ENCODE data around the gene RRBP1.
A peak's percentile ranks its signal among the peaks of the same experiment; 100 is the strongest.

The RRBP1 gene

DNA sequence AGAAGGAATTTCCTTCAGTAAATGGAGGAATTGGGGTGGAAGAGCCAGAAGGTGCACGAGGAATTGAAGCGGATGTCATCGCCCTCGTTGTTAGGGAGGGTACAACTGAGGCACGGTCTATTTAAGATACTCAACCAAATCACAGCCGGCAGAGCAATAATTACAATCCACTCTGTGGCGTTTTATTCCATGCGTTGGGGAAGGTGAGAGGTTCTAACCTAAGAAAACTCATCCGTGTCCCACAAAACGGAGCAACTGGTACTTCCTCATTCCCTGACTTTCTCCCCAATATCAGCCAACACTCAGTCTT is 802 bp upstream of the RRBP1 start:
- DNase-seq, result peak in 1 of 4 experiments; percentile 10

- no peak for DNase-seq
These were observed 328 bp downstream of the RRBP1 start for GRCh38 chr20:17681726-17682102.

DNA sequence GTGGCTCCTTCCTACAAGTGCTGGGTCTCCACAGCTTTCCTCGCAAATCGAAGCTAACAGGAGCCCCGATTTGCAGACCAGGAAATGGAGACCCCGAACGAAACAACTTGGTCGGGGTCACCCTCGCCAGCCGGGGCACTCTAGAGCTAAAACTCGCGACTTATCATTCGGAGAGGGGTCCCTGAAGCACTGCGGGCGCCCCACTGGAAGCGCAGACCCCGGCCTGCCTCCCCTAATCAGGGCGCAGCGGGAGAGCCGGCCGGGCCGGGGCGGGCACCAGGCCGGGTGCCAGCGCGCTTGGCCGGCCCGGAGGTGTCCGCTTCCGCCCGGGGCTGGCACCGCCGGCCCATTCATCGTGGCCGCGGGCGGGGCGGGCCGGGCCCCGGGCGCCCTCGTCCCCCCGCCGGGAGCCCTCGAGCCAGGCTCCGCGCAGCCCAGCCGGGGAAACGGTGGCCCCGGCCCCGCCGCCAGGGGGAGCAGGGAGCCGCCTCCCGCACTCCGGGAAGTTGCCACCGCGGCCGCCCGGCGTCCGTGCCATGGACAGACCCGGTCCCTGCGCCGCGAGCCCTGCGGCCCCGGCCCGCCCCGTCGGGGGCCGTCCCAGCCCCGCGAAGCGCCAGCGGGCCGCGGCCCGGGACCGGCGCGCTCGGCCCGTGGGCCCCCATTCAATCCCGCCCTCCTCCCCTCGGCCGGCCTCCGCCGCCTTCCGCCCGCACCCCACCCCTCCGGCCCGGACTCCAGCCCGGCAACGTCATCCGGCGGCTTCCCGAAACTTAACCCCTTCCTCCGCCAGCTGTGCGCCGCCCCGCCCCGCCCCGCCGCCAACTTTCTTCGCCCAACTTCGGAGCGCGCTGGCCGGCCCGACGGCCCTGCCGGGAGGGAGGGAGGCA is 961 bp downstream of the RRBP1 start:
- DNase-seq, result peak; percentile 86 to 96 (median 91)

GRCh38 chr20:17679941-17680835 is 1.9 kb downstream of the RRBP1 start:
- peak; percentile 68 to 88 (median 82) for DNase-seq

GRCh38 chr20:17678886-17679285 is 3.2 kb downstream of the RRBP1 start:
- DNase-seq, result no peak

DNA sequence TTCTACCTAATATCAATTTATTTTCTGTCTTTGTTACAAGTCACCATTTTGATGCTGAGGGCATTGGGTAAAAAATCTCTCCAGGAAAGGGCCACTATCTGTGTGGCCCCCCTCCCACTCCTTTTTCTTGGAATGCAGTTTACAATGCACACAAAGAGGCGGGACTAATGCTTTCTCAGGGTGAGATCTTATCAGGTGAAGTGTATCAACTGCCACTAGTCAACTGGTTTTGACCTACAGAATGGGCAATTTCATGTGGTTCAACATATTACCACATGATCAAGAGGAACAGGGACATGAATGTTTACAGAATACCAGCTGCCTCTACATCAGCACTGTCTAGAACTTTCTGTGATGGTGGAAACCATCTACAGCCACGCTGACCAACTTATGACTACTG is 3.7 kb downstream of the RRBP1 start:
- peak in 2 of 4 experiments; percentile 13 to 21 for DNase-seq

- no peak for DNase-seq
These were observed 5.1 kb downstream of the RRBP1 start for GRCh38 chr20:17676942-17677341.

GRCh38 chr20:17676378-17676759 is 5.7 kb downstream of the RRBP1 start:
- no peak for DNase-seq

DNA sequence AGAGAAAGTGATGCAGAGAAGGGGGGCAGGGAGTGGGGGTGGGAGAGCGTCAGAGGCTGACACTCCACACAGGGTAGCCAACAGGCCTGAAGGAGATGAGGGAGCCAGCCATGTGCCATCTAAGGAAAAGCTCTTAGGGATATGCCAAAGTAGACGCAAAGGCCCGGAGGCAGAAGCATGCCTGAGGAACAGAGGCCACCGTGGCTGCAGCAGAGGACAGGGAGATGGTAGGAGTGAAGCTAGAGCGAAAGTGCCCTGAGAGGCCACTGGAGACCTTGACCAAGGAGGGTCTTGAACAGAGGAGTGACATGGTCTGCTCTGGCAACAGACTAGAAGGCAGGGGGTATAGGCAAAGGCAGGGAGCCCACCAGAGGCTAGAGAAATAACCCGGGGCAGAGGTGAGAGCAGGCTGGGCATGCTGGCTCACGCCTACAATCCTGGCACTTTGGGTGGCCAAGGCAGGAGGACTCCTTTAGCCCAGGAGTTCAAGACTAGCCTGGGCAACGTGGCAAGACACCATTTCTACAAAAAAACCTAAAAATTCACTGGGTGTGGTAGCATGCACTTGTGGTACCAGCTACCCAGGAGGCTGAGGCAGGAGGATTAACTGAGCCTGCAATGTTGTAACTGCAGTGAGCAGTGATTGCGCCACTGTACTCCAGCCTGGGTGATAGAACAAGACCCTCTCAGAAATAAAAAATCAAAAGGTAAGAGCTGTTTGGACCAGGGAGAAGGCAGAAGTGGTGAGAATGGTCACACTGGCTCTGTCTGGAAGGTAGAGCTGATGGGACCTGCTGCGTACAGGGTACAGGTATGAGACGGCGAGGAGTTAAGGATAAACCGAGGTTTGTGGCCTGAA is 6.3 kb downstream of the RRBP1 start:
- DNase-seq, result no peak

- no peak for DNase-seq
These were observed 7.1 kb downstream of the RRBP1 start for GRCh38 chr20:17674722-17675518.

GRCh38 chr20:17673084-17673483 is 9.0 kb downstream of the RRBP1 start:
- DNase-seq, result peak; percentile 21 to 74 (median 67)

DNA sequence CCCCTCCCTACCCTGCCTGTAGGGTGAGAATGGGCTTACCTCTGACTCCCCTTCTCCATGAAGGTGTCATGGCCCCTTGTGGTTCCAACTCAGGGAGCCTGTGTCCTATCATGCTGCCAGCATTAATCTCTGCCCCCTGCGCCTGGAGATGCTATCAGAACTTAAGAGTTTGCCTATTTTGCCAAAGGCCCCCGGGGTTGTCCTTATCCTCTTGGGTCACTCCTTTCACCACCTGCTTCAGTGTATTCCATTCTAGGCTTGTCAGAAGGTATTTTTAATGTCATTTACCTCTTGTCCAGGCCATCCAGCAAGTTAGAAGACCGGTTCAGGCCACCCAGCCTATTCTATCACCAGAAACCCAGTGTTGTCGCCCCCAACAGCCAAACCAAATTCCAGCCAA is 10.5 kb downstream of the RRBP1 start:
- DNase-seq, result no peak

- peak in 1 of 4 experiments; percentile 40 for DNase-seq
These were observed 11.0 kb downstream of the RRBP1 start for GRCh38 chr20:17671011-17671410.

DNA sequence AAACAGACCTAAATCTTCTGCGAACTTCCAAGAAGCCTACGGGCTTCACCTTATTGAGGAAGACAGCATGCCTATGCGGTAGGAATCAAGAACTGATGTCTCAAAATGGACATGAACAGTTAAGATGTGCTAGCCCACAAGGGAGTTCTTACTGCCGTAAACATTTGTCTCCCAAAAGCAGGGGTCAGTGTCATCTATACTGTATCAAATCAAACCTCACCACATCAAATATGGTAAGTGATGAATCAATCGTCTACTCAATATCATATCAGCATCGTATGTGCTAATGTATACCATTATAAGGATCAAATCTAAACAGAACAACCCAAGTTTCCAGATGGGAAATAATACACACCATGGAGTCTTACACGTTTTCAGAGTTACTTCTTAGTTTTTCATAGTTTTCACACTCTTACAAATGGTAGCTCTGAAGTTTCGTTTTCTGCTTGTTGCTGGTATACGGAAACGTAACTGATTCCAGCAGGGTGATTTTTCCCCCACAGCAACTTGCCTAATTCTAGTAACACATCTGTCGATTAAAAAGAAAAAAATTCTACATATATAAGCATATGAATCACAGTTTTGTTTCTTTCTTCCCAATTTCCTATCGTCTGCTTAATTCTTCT is 12.6 kb downstream of the RRBP1 start:
- no peak for DNase-seq

GRCh38 chr20:17668432-17668831 is 13.6 kb downstream of the RRBP1 start:
- no peak for DNase-seq

GRCh38 chr20:17667445-17667844 is 14.6 kb downstream of the RRBP1 start:
- DNase-seq, result no peak

GRCh38 chr20:17666481-17666880 is 15.6 kb downstream of the RRBP1 start:
- no peak for DNase-seq

DNA sequence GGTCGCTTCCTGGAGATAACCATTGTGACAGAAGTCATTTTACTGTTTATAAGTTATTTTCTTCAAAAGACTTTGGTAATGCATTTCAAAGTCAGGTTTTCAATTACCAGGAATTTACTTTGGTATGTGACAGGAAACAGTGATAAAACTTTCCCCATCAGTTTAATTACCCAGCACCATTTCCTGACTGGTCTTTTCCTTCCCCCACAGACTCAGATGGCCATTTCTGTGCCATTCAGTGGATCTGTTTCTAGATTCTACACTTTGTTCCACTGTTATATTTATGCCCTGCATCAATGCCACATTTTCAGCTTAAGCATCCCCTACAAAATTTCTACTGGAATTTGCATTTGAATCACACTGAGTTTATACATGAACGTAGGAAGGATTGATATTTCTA is 16.3 kb downstream of the RRBP1 start:
- DNase-seq, result no peak

GRCh38 chr20:17664025-17664633 is 17.9 kb downstream of the RRBP1 start:
- DNase-seq, result no peak

DNA sequence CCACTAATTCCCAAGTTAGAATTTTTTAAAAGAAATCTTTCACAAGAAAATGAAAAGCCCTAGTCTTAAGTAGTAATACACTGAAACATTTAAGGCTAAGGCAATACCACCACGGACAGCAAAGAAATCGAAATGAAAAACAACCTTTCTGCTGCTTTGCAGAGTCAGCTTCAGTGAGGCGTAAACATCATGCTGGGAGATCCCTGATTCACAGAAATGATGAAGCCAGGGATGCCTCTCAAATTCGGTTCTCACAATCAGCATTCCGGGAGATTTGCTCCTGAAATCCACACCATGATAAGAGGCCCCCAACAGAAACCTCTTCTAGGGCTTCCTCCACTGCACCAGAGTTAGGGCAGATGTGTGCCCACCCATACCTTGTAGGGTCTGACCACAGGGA is 18.6 kb downstream of the RRBP1 start:
- DNase-seq, result no peak

DNA sequence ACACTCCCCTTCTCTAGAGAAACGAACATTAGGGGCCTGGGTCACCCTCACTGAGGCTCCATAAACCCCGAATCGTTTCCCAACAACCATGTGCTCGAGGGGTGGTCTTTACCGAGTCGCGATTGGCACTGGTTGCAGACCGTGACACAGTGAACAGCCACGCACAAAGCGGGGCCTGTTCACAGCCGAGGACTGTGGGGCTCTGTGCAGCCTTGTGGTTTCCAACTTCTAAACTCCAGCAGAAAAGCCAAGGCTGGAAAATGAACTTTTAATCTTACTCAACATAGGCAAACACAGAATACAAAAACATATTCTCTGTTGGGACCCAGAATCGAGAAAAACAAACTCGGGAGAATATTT is 19.0 kb downstream of the RRBP1 start:
- DNase-seq, result no peak

Data from suppressor macrophage (primary cell).